ENCODE measurements around the gene BEGAIN.

BEGAIN gene

GRCh38 chr14:100504372-100505078, 82.7 kb downstream of the BEGAIN start:
- DNase-seq (ENCODE audit: low spot score), result peak; percentile 17
- ChIA-PET POLR2A (ENCODE audit: low non-redundant PET) (interaction anchor here (0.6 kb wide), 1 partner anchor 11 kb away, joined by 4 read pairs; no protein-coding TSS in a partner anchor), CTCF (no interaction called here)
- H3K27ac ChIP-seq, result no peak overlapping the region
- no peak for TF ChIP-seq CTCF (conservative IDR thresholded peaks at IDR 0.05; ENCODE audit: low read depth)

- H3K27ac ChIP-seq, result no peak overlapping the region
- POLR2A ChIA-PET (ENCODE audit: low non-redundant PET), result no interaction called here
- no peak for TF ChIP-seq CTCF (conservative IDR thresholded peaks at IDR 0.05; ENCODE audit: low read depth)
- CTCF ChIA-PET, result no interaction called here
- no peak for DNase-seq (ENCODE audit: low spot score)
Observed at GRCh38 chr14:100503251-100503650, 84.0 kb downstream of the BEGAIN start.

GRCh38 chr14:100502622-100503220, 84.5 kb downstream of the BEGAIN start:
- ChIA-PET CTCF (no interaction called here), POLR2A (ENCODE audit: low non-redundant PET) (no interaction called here)
- TF ChIP-seq CTCF (conservative IDR thresholded peaks at IDR 0.05; ENCODE audit: low read depth), result no peak
- no peak for DNase-seq (ENCODE audit: low spot score)
- no peak overlapping the region for H3K27ac ChIP-seq

GRCh38 chr14:100500128-100500527, 87.1 kb downstream of the BEGAIN start:
- no peak for TF ChIP-seq CTCF (conservative IDR thresholded peaks at IDR 0.05; ENCODE audit: low read depth)
- H3K27ac ChIP-seq, result no peak overlapping the region
- DNase-seq (ENCODE audit: low spot score), result no peak
- CTCF ChIA-PET, result interaction anchor here (0.6 kb wide), 1 partner anchor 162 kb away, joined by 3 read pairs; no protein-coding TSS in a partner anchor
- POLR2A ChIA-PET (ENCODE audit: low non-redundant PET), result no interaction called here

- H3K27ac ChIP-seq, result no peak overlapping the region
- DNase-seq (ENCODE audit: low spot score), result no peak
- CTCF ChIA-PET, result no interaction called here
- TF ChIP-seq CTCF (conservative IDR thresholded peaks at IDR 0.05; ENCODE audit: low read depth), result no peak
- POLR2A ChIA-PET (ENCODE audit: low non-redundant PET), result no interaction called here
Observed at GRCh38 chr14:100498068-100498467, 89.1 kb downstream of the BEGAIN start.

GRCh38 chr14:100495917-100496316, 91.3 kb downstream of the BEGAIN start:
- CTCF ChIA-PET, result no interaction called here
- no peak for TF ChIP-seq CTCF (conservative IDR thresholded peaks at IDR 0.05; ENCODE audit: low read depth)
- DNase-seq (ENCODE audit: low spot score), result no peak
- no peak overlapping the region for H3K27ac ChIP-seq
- POLR2A ChIA-PET (ENCODE audit: low non-redundant PET), result no interaction called here
